PC-9 (cell line): Measurements from ENCODE around the gene LEUTX.

Experiments
- EZH2 ChIP-seq: fragments of 200-600 bp; sonication (generic); IDR thresholded peaks from 2 replicates; pipeline ENCODE4 v1.8.0; 2017; ENCODE audit warnings: antibody characterized with exemption, low read depth
- TF ChIP-seq, protein P1 (sequence below): fragments of 200-600 bp; sonication (generic); conservative IDR thresholded peaks from 2 replicates; pipeline ENCODE4 v1.6.1; 2017; ENCODE audit warnings: mixed run types, antibody characterized with exemption, mild to moderate bottlenecking, moderate library complexity

DNA sequence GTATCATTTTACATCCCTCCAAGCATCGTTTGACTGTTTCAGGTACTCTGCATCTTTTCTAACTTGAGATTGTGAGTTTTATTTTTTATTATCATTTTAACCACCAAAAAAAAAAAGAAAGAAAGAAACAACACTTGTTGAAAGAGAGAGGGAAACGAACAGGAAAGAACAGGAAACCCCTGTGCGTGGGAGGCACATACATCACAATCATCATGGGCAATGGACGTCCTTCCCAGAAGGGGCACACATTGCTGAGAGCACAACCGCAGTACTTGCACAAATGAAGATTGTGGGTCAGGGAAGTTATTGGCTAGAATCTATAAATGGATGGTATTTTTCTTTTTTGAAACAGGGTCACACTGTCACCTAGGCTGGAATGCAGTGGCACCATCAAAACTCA is 42.6 kb upstream of the LEUTX start:
- TF ChIP-seq, protein P1, sequence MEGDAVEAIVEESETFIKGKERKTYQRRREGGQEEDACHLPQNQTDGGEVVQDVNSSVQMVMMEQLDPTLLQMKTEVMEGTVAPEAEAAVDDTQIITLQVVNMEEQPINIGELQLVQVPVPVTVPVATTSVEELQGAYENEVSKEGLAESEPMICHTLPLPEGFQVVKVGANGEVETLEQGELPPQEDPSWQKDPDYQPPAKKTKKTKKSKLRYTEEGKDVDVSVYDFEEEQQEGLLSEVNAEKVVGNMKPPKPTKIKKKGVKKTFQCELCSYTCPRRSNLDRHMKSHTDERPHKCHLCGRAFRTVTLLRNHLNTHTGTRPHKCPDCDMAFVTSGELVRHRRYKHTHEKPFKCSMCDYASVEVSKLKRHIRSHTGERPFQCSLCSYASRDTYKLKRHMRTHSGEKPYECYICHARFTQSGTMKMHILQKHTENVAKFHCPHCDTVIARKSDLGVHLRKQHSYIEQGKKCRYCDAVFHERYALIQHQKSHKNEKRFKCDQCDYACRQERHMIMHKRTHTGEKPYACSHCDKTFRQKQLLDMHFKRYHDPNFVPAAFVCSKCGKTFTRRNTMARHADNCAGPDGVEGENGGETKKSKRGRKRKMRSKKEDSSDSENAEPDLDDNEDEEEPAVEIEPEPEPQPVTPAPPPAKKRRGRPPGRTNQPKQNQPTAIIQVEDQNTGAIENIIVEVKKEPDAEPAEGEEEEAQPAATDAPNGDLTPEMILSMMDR, result no peak
- TF ChIP-seq EZH2, result no peak
